NCI-H82 treated with DMSO at 0.1 percent for 48 hours (cell line): ENCODE results near the gene TBX10.
A peak's percentile ranks its signal among the peaks of the same experiment; 100 is the strongest.

Experiments used
- DNase-seq: peaks from one replicate; lab custom pipeline; 2025; ENCODE audit not compliant: unreplicated experiment; lab: John Stamatoyannopoulos, UW

The TBX10 gene

DNA sequence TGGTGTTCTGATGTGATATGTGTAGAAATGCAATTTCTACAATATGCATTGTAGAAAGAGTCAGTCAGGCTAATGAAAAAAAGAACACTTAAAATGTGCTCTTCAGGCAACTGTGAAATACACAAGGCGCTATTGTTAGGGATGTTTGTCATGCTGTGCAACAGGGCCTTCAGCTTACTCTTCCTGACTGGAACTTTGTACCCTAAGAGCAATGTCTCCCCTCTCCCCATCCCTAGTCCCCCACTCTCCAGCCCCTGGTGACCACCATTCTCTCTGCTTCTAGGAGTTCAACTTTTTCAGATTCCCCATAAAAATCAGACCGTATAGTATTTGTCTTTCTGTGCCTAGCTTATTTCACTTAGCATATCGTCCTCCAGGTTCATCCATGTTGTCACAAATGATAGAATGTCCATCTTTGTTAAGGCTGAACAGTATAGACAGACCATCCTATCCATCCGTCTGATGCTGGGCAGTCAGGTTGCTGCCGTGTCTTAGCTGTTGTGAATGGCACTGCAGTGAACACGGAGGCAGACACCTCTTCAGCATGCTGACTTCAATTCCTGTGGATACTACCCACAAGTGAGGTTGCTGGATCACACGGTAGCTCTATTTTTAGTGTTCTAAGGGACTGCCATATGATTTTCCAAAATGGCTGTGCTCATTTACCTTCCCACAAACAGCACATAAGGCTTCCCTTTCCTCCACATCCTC lies 22.2 kb downstream of the TBX10 start:
- DNase-seq, result no peak

DNA sequence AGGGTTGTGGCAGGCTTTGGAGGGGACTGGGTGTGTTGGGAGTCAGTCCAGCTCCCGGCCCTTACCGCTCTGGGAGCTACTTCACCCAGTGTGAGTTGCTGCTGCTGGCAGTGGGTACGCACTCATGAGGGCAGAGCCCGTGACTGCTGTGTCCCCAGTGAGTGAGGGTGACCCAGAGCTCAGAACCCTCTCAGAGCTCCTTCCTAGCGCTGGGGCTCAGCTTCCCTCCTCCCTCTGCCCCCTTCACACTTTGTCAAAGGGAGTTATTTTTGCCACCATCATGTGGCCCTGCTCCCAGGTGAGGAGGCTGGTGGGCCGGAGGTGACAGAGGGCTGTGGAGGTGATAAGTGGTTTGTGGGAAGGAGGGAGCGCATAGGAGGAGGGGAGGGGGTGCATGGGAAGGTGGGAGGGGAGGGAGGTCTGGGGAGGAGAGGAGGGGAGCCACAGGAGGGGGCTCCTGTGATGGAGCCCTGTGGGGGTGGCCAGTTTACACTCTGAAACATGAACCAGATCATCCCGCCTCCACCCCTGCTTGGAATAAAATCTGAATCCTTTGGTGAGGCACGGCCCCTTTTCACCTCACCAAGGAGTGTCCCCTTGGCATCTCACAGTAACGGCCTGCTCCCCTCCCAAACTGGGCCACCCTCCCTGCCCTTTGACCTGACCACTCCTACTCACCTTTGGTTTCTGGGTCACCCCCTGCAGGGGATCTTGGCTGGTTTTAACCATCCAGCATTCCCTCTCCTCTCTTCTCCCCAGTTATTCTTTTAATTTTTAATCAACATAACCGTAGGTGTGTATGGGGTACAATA lies 22.9 kb downstream of the TBX10 start:
- no peak for DNase-seq

DNA sequence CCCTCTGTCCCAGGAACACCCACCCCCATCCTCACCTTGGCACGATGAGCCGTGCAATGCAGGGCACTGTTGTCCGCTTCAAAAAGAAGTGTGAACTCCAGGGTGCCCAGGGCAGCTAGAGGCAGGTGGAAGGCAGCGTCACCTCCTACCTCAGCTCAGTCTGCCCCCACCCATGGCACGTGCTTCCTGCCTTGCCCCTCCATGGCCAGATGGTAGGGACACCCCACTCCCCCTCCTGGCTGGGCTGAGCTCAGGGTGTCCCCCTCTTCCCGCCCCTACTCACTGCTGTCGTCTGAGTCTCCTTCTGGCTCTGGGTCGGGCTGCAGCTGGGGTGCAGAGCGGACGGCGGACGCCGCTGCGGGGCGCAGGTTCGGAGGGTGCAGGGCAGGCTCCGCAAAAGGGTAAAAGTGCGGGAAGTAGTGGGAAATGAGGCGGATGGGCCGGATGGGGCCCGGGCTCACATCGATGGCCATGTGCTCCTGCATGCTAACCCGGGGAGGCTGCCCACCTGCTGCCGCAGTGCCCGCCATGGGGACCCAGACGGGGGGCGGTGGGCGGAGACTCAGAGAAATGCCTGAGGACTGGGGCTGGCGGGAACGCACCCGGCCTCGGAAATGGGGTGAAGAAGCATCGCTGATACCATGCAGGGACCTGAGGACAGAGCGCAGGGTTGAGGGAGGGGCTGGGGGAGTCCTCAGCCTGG lies 23.7 kb downstream of the TBX10 start:
- DNase-seq, result no peak

DNA sequence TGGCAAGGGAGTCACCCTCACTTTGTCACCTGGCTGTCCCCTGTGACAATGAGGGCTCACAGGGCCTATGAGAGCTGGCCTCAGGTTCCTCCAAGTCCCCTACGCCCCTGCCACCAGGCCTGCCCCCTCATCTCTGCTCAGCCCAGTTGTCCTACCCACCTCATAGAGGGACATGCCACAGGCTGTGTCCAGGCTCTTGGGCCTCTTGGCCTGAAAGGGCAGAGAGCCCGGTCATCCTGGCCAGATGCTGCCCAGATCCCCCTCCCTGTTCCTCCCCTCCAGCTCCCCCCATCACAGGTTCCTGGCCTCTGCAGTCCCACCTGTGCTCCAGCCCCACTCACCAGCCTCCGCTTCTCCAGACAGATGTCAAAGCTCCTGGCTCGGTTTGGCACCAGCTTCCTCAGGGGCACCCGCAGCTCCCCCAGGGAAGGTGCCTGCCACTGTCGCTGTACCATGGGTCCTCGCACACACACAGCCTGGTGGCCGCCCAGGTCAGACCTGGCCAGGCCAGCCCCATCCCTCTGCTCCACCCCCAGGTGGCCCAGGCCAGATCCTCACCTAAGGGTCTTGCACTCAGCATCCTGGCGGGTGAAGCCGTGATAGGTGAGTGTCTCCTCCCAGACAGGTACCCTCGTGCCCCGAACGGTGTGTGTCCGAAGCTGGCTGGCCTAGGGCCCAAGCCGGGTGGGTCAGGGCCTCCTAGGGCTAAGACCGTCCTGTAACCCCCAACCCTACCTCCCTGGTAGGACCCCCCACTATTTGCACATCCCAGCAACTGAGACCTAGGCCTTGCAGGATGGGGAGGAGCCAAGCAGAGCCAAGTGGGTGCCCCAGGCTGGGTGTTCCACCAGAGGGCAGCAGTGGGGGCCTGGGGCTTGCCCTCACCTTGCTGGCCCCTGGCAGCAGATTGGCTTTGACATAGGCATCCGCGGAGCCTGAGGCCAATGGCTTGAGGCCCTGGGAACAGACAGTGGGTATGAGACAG lies 24.5 kb downstream of the TBX10 start:
- DNase-seq, result no peak

DNA sequence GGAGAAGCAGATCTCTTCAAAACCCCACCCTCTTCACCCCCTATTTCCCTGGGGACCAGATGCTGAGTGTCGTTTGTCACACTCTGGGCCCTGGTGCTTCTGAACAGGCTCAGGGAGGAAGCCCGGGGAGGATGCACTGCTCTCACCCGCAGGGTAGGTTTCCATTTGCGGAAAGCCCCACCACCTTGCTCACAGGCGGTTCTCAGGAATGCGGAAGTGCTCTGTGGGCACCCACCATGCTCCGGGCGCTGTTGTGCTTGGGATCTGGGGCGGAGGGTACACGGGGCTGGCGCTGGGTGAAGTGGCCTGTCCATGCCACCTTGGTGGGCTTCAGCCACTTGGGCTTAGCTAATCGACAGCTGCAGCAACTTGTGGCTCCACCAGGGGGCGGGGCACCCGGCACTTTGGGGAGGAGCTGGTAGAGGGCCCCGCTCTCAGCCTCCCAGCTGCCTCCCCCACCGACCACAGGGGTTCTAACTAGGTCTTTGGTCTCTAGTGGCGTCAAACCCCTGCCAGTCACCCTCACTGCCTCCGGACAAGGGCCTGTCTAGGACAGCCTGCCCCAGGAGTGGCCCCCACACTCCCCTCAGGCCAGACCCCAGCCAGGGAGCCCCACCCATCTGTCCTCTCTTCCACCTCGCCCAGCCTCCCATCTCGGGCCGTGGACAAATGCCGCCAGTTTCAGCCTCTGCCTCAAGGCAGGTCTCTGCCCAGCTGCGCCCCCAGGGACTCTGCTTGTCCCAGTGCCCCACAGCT lies 25.4 kb downstream of the TBX10 start:
- no peak for DNase-seq

DNA sequence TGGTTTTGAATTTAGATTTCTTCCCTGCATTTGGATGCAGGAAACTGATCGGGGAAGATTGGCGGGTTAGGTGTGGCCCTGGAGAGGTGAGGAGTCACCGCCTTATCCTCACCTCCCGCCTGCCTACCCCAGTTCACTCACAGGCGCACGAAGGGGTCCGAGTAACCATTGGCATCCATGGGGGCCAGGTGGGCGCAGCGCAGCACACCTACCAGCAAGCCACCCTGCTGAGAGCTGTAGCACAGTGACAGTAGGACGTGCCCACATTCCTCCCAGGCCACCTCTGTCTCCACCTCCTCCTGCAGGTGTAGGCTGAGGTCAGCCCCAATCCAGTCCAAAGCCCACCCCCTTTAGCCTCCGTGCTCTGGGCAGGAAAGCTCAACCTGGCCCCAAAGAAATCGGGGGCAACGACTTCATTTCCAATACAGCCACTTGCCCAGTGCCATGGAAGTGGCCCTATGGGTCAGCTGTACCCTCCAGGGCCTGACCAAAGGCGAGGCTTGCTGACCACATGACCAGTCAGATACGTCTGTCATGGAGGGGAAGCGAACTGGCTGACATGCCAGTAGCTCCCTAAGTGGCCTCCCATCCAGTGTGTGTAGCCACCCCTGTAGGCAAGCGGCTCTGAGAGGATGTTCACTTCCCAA lies 26.1 kb downstream of the TBX10 start:
- DNase-seq, result no peak

DNA sequence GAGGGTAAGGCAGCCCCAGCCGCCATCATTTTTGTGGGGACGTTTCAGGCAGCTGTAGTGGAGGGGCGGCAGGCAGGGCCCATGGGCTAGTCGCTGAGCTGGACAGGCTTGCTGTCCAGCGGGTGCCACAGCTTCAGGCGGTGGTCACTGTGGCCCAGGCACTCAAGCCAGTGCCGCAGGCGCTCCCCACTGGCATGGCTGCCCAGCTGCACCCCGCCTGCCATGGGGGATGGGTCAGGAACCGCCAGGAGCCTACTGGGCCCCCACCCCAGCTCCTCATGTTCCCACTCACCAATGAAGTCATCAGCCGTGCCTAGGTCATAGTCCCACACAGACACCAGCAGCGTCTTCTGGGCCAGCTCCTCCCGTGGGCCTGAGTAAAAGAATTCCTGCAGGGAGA lies 26.8 kb downstream of the TBX10 start:
- no peak for DNase-seq

DNA sequence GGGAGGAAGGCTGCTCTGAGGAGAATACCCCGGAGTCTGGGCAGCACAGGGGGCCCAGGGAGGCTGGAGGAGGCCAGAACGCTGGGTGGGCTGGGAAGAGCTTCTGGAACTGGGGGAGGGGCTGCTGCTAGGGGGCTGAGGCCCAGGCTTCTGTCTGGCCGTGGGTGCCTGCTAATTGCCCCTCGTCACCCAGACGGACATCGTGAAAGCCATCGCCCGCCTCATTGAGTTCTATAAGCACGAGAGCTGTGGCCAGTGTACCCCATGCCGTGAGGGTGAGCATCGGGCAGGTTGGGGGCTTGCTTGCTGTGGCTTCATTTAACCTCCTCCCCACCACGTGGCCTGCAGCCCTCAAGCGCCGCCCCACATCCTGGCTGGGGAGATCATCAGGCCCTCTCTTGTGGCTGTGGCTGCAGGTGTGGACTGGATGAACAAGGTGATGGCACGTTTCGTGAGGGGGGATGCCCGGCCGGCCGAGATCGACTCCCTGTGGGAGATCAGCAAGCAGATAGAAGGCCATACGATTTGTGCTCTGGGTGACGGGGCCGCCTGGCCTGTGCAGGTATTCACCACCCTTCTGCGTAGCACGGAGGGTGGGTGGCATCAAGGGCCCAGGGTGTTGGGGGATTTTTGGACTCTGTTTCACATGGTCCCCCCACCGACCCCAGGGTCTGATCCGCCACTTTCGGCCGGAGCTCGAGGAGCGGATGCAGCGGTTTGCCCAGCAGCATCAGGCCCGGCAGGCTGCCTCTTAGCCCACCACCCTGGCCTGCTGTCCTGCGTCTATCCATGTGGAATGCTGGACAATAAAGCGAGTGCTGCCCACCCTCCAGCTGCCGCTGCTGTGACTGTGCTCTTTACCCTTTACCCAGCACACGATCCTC lies 27.6 kb downstream of the TBX10 start:
- DNase-seq, result no peak

DNA sequence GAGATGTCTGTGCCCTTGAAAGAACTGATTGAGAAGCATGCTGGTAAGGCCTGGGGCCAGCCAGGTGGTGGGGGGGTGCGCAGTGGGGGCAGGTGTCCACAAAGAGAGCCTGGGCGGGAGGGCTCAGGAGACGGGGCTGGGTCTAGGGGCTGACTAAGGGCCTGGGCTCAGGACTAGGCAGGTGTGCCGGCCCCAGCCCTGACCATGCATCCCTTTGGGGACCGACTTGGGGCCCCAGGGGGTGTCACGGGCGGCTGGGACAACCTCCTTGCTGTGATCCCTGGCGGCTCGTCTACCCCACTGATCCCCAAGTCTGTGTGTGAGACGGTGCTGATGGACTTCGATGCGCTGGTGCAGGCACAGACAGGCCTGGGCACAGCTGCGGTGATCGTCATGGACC lies 28.4 kb downstream of the TBX10 start:
- no peak for DNase-seq

DNA sequence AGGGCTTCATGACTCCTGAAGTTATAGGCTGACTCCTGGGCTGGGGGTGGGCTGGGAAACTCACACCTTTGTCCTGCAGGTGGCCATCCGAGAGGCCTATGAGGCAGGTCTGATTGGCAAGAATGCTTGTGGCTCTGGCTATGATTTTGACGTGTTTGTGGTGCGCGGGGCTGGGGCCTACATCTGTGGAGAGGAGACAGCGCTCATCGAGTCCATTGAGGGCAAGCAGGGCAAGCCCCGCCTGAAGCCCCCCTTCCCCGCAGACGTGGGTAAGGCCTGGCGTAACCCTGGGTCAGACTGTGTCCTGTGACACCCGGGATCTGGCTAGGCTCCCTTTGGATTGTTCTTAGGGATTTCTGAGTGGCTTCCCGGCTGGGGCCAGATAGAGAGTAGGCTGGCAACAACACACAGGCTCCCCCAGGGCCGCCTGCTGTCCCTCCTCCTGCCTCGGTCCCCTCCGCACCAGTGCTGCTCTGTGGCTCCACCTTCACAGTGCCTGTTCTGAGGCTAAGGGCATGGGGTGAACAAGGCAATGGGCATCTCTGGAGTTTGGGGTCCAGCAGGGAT lies 29.2 kb downstream of the TBX10 start:
- DNase-seq, result no peak

DNA sequence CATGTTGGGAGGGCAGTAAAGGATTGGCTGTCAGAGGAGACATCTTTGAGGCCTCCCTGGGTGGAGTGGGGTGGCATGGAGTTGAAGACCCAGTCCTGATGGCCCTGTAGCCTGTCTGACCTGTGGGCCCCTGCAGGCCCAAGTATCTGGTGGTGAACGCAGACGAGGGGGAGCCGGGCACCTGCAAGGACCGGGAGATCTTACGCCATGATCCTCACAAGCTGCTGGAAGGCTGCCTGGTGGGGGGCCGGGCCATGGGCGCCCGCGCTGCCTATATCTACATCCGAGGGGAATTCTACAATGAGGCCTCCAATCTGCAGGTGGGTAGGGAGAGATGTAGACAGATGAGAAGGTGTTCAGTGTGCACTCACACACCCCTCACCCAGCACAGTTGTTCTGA lies 30.2 kb downstream of the TBX10 start:
- no peak for DNase-seq

DNA sequence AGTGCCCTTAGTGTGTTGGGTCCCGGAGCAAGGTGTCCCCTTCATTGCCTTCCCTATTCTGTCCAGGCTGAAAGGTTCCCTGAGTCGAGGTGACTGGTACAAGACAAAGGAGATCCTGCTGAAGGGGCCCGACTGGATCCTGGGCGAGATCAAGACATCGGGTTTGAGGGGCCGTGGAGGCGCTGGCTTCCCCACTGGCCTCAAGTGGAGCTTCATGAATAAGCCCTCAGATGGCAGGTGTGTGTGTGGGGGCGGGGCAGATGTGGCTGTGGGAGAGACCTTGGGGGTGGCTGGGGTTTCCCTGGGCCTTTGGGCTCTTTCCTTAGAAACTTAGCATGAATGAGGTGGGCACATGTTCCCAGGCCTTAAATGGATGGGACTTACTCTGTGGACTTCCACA lies 31.1 kb downstream of the TBX10 start:
- DNase-seq, result no peak

DNA sequence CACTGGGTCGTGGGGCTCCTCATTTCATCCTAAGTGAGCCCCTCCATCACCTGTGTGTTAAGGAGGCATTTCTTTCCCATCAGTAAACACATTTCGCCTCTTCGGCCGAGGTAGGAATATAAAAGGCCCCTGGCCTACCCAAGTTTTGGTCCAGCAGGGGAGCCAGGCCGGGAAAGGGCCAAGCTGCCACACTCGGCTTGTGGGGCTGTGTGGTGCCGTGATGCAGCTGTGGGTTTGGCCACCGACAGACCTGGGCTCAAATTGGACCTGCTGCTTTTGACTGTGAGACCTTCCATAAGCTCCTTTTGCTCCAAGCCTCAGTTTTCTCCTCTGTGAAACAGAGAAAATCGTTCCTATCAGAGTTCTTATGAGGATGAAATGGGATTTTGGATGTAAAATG lies 32.1 kb downstream of the TBX10 start:
- DNase-seq, result no peak

DNA sequence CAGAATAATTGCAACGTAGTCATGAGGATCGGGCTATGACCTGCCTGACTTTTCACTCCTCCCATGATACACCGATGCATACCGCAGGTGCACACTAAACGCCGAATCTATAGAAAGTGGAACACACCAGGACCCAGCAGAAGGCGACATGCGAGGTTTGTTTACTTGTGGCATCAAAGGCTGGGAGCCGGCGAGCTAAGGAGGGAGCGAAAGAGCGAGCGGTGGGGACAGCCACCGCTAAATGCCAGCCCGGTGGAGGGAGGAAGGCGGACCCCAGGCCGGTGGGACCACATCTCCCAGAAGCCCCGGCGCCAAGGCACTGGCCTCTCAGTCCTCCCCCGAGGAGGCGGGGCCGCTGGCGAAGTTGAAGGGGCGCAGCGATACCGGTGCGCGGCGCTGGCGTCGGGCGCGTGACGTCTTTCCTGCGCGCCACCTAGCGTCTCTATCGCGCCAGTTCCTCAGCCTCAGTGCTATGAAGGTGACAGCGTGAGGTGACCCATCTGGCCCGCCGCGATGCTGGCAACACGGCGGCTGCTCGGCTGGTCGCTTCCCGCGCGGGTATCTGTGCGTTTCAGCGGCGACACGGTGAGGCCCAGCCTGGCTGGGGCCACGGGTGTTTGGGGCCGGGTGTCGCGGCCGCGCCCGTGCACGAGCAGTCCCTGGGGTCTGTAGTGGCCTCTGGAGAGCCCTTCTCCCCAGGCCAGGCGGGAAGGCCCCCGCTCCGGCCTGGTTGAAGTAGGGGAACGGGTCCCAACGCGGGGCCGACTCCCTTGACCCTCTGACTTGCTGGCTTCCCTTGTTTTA lies 32.9 kb downstream of the TBX10 start, which contains the start of gene NDUFV1:
Gene NDUFV1 (plus strand): TSS at position 445 of the 804 bp plus-strand sequence. CDS start 69 bp downstream, at position 514.
- DNase-seq, result peak; percentile 72

DNA sequence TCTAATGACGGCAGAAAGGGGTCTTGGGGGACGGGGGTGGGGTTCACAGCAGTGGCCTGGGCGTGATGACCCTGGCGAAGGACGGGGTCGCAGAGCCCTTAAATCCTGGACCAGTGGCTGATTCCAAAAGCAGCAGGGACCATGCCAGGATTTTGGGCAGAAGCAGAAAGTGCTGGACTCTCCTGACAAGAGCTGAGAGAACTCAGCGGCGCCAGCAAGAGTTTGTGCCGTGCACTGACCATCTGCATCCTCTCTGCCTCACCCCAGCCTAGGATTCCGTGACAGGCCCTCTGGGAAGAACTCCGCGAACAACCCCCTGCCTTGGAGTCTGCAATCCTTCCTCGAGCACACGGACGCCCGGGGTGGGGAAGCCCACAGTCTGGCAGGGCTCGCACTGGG lies 33.5 kb downstream of the TBX10 start:
- DNase-seq, result no peak

DNA sequence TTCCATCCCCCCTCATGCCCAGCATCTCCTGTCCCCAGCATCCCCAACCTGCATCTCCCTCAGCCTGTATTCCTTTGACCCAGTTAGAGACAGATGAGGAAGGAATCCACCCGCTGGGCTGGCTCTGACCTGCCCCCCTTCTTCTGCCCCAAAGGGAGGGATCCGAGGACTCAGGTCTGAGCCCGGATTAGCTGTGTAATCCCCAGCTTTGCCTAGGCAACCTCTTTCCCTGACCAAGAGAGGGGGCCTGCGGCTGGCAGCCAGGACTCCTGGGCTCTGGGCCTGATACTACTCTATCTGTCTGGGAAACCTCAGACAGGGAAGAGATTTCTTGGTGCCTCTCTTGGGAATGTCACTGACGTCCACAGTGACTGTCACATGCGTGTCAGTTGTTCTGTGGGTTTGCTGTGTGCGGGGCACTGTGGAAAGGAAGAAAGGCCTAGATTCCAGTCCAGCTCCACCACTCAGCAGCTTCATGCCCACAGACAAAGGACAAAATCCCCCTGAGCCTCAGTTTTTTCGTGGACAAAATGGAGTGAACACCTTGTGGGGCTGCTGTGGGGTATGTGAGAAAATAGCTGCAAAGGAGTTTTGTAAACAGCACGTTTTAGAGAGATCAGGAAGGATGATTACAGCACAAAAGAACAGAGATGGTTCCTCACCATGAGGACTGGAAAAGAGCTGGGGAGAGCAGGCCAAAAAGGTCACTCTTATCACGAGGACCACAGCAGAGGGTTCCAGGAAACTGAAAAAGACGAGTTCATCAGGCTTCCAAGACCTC lies 34.1 kb downstream of the TBX10 start:
- DNase-seq, result peak; percentile 85

DNA sequence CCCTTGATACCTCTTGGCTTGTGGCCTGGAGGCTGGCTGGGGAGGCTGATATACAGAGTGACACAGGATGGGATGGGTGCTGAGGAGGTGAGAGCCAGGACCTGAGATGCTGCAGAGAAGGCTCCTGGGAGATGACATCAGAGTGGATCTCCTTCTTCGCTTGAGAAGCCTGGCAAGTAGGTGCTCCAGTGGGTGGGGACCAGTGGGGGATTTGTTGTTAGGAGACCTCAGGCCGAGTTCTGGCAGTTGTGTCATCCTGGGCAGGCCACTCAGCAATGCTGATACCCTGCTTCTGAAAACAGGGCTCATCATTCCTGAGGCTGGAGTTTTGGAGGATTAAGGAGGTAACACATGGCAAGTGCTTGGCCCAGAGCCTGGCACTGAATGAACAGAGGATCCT lies 34.7 kb downstream of the TBX10 start:
- peak; percentile 70 for DNase-seq
